H1 (cell line): Measurements from ENCODE around the gene PWP2. TPM values are rescaled to one million over a fixed set of nuclear protein-coding genes. Genes with fewer than 3 reads are reported as not detected.

Experiments
- EP300 ChIP-seq, 2 experiments: IDR thresholded peaks; 1 replicate in 1 of 2; 2 replicates in 1 of 2; pipeline ENCODE4 v1.6.1; 2011 to 2012; ENCODE audit warnings: low read depth in 2 of 2, low read length in 2 of 2, mild to moderate bottlenecking in 2 of 2, borderline replicate concordance in 1 of 2, inconsistent platforms in 1 of 2, moderate library complexity in 1 of 2
- GABPA ChIP-seq: IDR thresholded peaks from 2 replicates; pipeline ENCODE4 v1.6.1; 2011; ENCODE audit warnings: mild to moderate bottlenecking, low read length, moderate library complexity, borderline replicate concordance; ENCODE audit not compliant: insufficient read depth
- SP2 ChIP-seq: IDR thresholded peaks from 2 replicates; pipeline ENCODE4 v1.6.1; 2012; ENCODE audit warnings: mild to moderate bottlenecking, low read length, inconsistent platforms
- polyA plus RNA-seq, 7 experiments: library from polyadenylated mRNA; depleted of rRNA in 3 of 7; stranded (reverse) in 5 of 7; unstranded in 2 of 7; fragments of >200 nt in 5 of 7; fragments of 200-250 nt in 2 of 7; gene quantifications; 1 replicate in 5 of 7; 2 replicates in 1 of 7; 4 replicates in 1 of 7; pipeline versions ENCODE4 v1.2.1 to v1.2.3, GENCODE V29; 2011 to 2013; ENCODE audit warnings: missing spikeins in 2 of 7, mixed read lengths in 2 of 7
- total RNA-seq: library from RNA; stranded (reverse); fragmentation: NEBNext Ultra II Directional; extraction: Animal tissue kit (Norgen Biotek cat#: 25700); gene quantifications from 2 replicates; pipeline ENCODE4 v1.2.1, GENCODE V29; 2021
- TF ChIP-seq, protein P1 (sequence below), 3 experiments: IDR thresholded peaks; 1 replicate in 2 of 3; 2 replicates in 1 of 3; pipeline versions ENCODE4 v1.5.1 to v1.6.1; 2011; ENCODE audit warnings: low read length in 3 of 3, mild to moderate bottlenecking in 3 of 3, inconsistent platforms in 2 of 3, low read depth in 1 of 3, moderate library complexity in 1 of 3; ENCODE audit not compliant: insufficient read depth in 1 of 3; ENCODE audit errors: control extremely low read depth in 1 of 3

The PWP2 gene
- total and polyA plus RNA-seq, 2 of the 8 experiments (the other 6 are each of a cell fraction or from before 2014, with no cell fraction given), result 4.4 to 6.7 TPM

DNA sequence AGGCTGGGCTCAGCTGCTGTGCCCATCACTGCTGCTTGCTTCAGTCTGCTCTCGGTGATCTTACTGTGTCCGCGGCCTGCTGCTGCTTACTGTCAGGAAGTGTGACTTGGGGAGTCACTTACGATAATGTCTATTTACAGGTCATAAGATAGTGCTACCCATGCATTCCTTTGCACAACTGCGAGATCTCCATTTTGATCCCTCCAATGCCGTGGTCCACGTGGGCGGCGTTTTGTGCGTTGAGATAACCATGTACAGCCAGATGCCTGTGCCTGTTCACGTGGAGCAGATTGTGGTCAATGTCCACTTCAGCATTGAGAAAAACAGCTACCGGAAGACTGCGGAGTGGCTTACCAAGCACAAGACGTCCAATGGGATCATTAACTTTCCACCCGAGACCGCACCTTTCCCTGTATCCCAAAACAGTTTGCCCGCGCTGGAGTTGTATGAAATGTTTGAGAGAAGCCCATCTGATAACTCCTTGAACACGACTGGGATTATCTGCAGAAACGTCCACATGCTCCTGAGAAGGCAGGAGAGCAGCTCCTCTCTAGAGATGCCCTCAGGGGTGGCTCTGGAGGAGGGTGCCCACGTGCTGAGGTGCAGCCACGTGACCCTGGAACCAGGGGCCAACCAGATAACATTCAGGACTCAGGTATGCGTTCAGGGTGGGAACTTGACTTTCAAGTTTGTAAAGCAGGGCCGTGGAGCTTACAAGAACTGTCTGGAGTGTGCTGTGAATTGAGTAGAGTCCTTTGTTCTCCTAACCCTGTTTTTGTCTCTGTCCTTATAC, 24.4 kb upstream of the PWP2 start (continued):
- TF ChIP-seq EP300 (IDR thresholded peaks at IDR 0.05; ENCODE audit: borderline replicate concordance in 1 of 2, low read depth in 2 of 2, low read length in 2 of 2) (no peak), GABPA (no peak), SP2 (no peak)
- TF ChIP-seq, protein P1, sequence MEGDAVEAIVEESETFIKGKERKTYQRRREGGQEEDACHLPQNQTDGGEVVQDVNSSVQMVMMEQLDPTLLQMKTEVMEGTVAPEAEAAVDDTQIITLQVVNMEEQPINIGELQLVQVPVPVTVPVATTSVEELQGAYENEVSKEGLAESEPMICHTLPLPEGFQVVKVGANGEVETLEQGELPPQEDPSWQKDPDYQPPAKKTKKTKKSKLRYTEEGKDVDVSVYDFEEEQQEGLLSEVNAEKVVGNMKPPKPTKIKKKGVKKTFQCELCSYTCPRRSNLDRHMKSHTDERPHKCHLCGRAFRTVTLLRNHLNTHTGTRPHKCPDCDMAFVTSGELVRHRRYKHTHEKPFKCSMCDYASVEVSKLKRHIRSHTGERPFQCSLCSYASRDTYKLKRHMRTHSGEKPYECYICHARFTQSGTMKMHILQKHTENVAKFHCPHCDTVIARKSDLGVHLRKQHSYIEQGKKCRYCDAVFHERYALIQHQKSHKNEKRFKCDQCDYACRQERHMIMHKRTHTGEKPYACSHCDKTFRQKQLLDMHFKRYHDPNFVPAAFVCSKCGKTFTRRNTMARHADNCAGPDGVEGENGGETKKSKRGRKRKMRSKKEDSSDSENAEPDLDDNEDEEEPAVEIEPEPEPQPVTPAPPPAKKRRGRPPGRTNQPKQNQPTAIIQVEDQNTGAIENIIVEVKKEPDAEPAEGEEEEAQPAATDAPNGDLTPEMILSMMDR (IDR thresholded peaks at IDR 0.05; ENCODE audit: control extremely low read depth in 1 of 3, insufficient read depth in 1 of 3, low read depth in 1 of 3, low read length in 3 of 3), result no peak
- TF ChIP-seq, all 59 proteins: peak for 0
